IMR-90 (cell line): Measurements from ENCODE around the gene OTUD5. TPM values are rescaled to one million over a fixed set of nuclear protein-coding genes. Genes with fewer than 3 reads are reported as not detected.

ENCODE experiments used
- ATAC-seq: fragments of 200-7000 bp; cut with Tn5 transposase; 2 replicates; pipeline ENCODE4 v1.9.1; 2020; ENCODE audit warnings: low read depth, mild to moderate bottlenecking, moderate library complexity
- BruUV-seq: library from RNA; stranded (reverse); fragments of 400-500 nt; replicated peaks from 2 replicates; lab custom pipeline; 2021; lab: Mats Ljungman, UMichigan
- CTCF ChIA-PET: fragments of 300-600 bp; formaldehyde crosslinking; extraction: SDS; loops from one replicate; lab custom pipeline; 2021; ENCODE audit warnings: antibody characterized with exemption; lab: Yijun Ruan, JAX
- POLR2A ChIA-PET: fragments of 300-600 bp; sonication (Branson Sonifier 250); formaldehyde crosslinking; loops from one replicate; lab custom pipeline; 2022; ENCODE audit warnings: antibody characterized with exemption; ENCODE audit not compliant: unreplicated experiment; lab: Charles Lee
- DNase-seq: peaks from one replicate; pipeline ENCODE4 v3.0.0; 2013
- H2AFZ ChIP-seq: replicated peaks from 2 replicates; pipeline ENCODE3; 2013; ENCODE audit warnings: low read length, mild to moderate bottlenecking; ENCODE audit not compliant: poor library complexity
- H2AK5ac ChIP-seq: 2 replicates; pipeline ENCODE4 v1.6.1; 2013; ENCODE audit warnings: low read depth, low read length, inconsistent platforms
- H2AK9ac ChIP-seq: replicated peaks from 2 replicates; pipeline ENCODE3; 2013; ENCODE audit warnings: mild to moderate bottlenecking, low read depth, low read length, moderate library complexity; ENCODE audit not compliant: poor library complexity
- H2BK120ac ChIP-seq: 2 replicates; pipeline ENCODE4 v1.6.1; 2013; ENCODE audit warnings: low read depth, low read length, inconsistent platforms
- H2BK15ac ChIP-seq: 3 replicates; pipeline ENCODE4 v1.6.1; 2013; ENCODE audit warnings: low read depth, low read length, inconsistent platforms
- H2BK20ac ChIP-seq: 2 replicates; pipeline ENCODE4 v1.6.1; 2013; ENCODE audit warnings: low read depth, mild to moderate bottlenecking, inconsistent platforms, low read length, moderate library complexity
- H2BK5ac ChIP-seq: 2 replicates; pipeline ENCODE4 v1.6.1; 2013; ENCODE audit warnings: mild to moderate bottlenecking, low read depth, low read length, inconsistent platforms; ENCODE audit not compliant: poor library complexity, severe bottlenecking
- H3K14ac ChIP-seq: replicated peaks from 2 replicates; pipeline ENCODE4 v1.6.1; 2013; ENCODE audit warnings: low read depth, low read length, inconsistent platforms
- H3K18ac ChIP-seq: 2 replicates; pipeline ENCODE4 v1.6.1; 2013; ENCODE audit warnings: low read depth, low read length, control low read depth
- H3K23ac ChIP-seq: 2 replicates; pipeline ENCODE4 v1.6.1; 2013; ENCODE audit warnings: low read depth, low read length, inconsistent platforms
- H3K27ac ChIP-seq: 2 replicates; pipeline ENCODE4 v1.5.1; 2013; ENCODE audit warnings: mild to moderate bottlenecking, control low read depth, low read length; ENCODE audit not compliant: insufficient read depth
- H3K27me3 ChIP-seq: 2 replicates; pipeline ENCODE4 v1.6.1; 2013; ENCODE audit warnings: low read length; ENCODE audit not compliant: control insufficient read depth, insufficient read depth
- H3K36me3 ChIP-seq: 2 replicates; pipeline ENCODE4 v1.6.1; 2013; ENCODE audit warnings: low read length, mixed read lengths; ENCODE audit not compliant: control insufficient read depth, insufficient read depth
- H3K4ac ChIP-seq: 2 replicates; pipeline ENCODE4 v1.6.1; 2013; ENCODE audit warnings: low read depth, low read length, inconsistent platforms
- H3K4me1 ChIP-seq: 2 replicates; pipeline ENCODE4 v1.6.1; 2013; ENCODE audit warnings: low read length, mixed read lengths; ENCODE audit not compliant: control insufficient read depth, insufficient read depth
- H3K4me2 ChIP-seq: 2 replicates; pipeline ENCODE4 v1.6.1; 2013; ENCODE audit warnings: low read depth, mild to moderate bottlenecking, control low read depth, low read length, moderate library complexity
- H3K4me3 ChIP-seq: 2 replicates; pipeline ENCODE4 v1.5.1; 2013; ENCODE audit warnings: low read depth, mild to moderate bottlenecking, control low read depth, low read length, moderate library complexity; ENCODE audit not compliant: insufficient read depth
- H3K56ac ChIP-seq: 2 replicates; pipeline ENCODE4 v1.6.1; 2013; ENCODE audit warnings: low read length, inconsistent platforms; ENCODE audit not compliant: insufficient read depth; ENCODE audit errors: extremely low read depth
- H3K79me1 ChIP-seq, 2 experiments: 2 replicates each; pipeline ENCODE4 v1.6.1; 2013; ENCODE audit warnings: low read length in 2 of 2, inconsistent platforms in 1 of 2, low read depth in 1 of 2
- H3K9ac ChIP-seq: 2 replicates; pipeline ENCODE4 v1.6.1; 2013; ENCODE audit warnings: low read depth, low read length, control low read depth
- H3K9me1 ChIP-seq: 2 replicates; pipeline ENCODE4 v1.6.1; 2013; ENCODE audit warnings: low read length, inconsistent platforms; ENCODE audit not compliant: insufficient read depth
- H3K9me3 ChIP-seq: 2 replicates; pipeline ENCODE4 v1.6.1; 2013; ENCODE audit warnings: low read length; ENCODE audit not compliant: control insufficient read depth, insufficient read depth
- H4K20me1 ChIP-seq: 2 replicates; pipeline ENCODE4 v1.6.1; 2013; ENCODE audit warnings: low read length, inconsistent platforms; ENCODE audit not compliant: insufficient read depth
- H4K5ac ChIP-seq: 2 replicates; pipeline ENCODE4 v1.6.1; 2013; ENCODE audit warnings: mild to moderate bottlenecking, low read depth, low read length, control low read depth
- H4K8ac ChIP-seq, 2 experiments: 2 replicates each; pipeline ENCODE4 v1.6.1; 2013; ENCODE audit warnings: low read depth in 2 of 2, low read length in 2 of 2, control low read depth in 1 of 2, inconsistent platforms in 1 of 2
- H4K91ac ChIP-seq: 2 replicates; pipeline ENCODE4 v1.6.1; 2013; ENCODE audit warnings: low read depth, low read length, inconsistent platforms; ENCODE audit not compliant: insufficient read depth
- BHLHE40 ChIP-seq: fragments of 150-350 bp; IDR thresholded peaks from 2 replicates; pipeline ENCODE4 v1.6.1; 2016; ENCODE audit warnings: mild to moderate bottlenecking, low read depth, low read length
- CEBPB ChIP-seq: IDR thresholded peaks from 2 replicates; pipeline ENCODE4 v1.6.1; 2012; ENCODE audit warnings: low read depth, low read length, improper control_type of control experiment
- CHD1 ChIP-seq: IDR thresholded peaks from 2 replicates; pipeline ENCODE4 v1.6.1; 2012; ENCODE audit warnings: low read depth, low read length, improper control_type of control experiment
- FOS ChIP-seq: fragments of 150-350 bp; IDR thresholded peaks from 2 replicates; pipeline ENCODE4 v1.6.1; 2016; ENCODE audit warnings: low read depth, low read length
- MAFK ChIP-seq: IDR thresholded peaks from 2 replicates; pipeline ENCODE4 v1.6.1; 2012; ENCODE audit warnings: low read depth, low read length, improper control_type of control experiment
- MAZ ChIP-seq: IDR thresholded peaks from 2 replicates; pipeline ENCODE4 v1.6.1; 2012; ENCODE audit warnings: low read depth, mild to moderate bottlenecking, low read length, improper control_type of control experiment, moderate library complexity, borderline replicate concordance
- MXI1 ChIP-seq: IDR thresholded peaks from 2 replicates; pipeline ENCODE4 v1.6.1; 2012; ENCODE audit warnings: low read depth, mild to moderate bottlenecking, low read length, moderate library complexity, borderline replicate concordance
- NFE2L2 ChIP-seq: fragments of 150-350 bp; IDR thresholded peaks from 2 replicates; pipeline ENCODE4 v1.6.1; 2016; ENCODE audit warnings: low read depth, mild to moderate bottlenecking, low read length
- POLR2A ChIP-seq: IDR thresholded peaks from 2 replicates; pipeline ENCODE4 v1.6.1; 2012; ENCODE audit warnings: mild to moderate bottlenecking, low read depth, low read length
- RAD21 ChIP-seq: IDR thresholded peaks from 2 replicates; pipeline ENCODE4 v1.6.1; 2012; ENCODE audit warnings: low read length, improper control_type of control experiment
- RCOR1 ChIP-seq: IDR thresholded peaks from 2 replicates; pipeline ENCODE4 v1.6.1; 2012; ENCODE audit warnings: mild to moderate bottlenecking, low read length, improper control_type of control experiment; ENCODE audit not compliant: insufficient replicate concordance
- RFX5 ChIP-seq: IDR thresholded peaks from 2 replicates; pipeline ENCODE4 v1.8.0; 2012; ENCODE audit warnings: low read depth, mild to moderate bottlenecking, low read length, moderate library complexity
- SMC3 ChIP-seq: fragments of 150-350 bp; IDR thresholded peaks from 2 replicates; pipeline ENCODE4 v1.6.1; 2016; ENCODE audit warnings: low read depth, mild to moderate bottlenecking, antibody characterized with exemption, low read length, moderate library complexity
- WGBS, 2 experiments: methylation state at CpG; one replicate each; pipeline versions ENCODE4 v1.1.5 to v1.1.7; 2013; ENCODE audit warnings: missing lambda C conversion rate in 2 of 2; ENCODE audit not compliant: insufficient read length in 1 of 2; ENCODE audit errors: extremely low coverage in 2 of 2; 5-methylcytosine and 5-hydroxymethylcytosine counted together
- dilution Hi-C: fragments of 300-500 bp; cut with HindIII; formaldehyde crosslinking; loops from one replicate; pipeline ENCODE4 v1.14.3; 2018; ENCODE audit warnings: low sequenced_read_pairs; ENCODE audit not compliant: unreplicated experiment
- in situ Hi-C: fragments of 300-500 bp; cut with MboI; formaldehyde crosslinking; loops from 3 replicates; pipeline ENCODE4 v1.14.3; 2019; ENCODE audit warnings: low sequenced_read_pairs, inconsistent platforms, mixed read lengths
- intact Hi-C: fragments of 100-400 bp; cut with micrococcal nuclease; formaldehyde crosslinking; loops from 2 replicates; pipeline ENCODE4 v1.10.0; 2022
- polyA plus RNA-seq, 3 experiments: library from polyadenylated mRNA; depleted of rRNA; stranded (reverse); fragments of >200 nt; gene quantifications; 2 replicates each; pipeline ENCODE4 v1.2.3, GENCODE V29; 2012; ENCODE audit warnings: low replicate concordance in 1 of 3
- total RNA-seq: library from RNA; depleted of rRNA; stranded (reverse); fragments of >200 nt; gene quantifications from 2 replicates; pipeline ENCODE4 v1.2.3, GENCODE V29; 2012
- TF ChIP-seq, protein P1 (sequence below): conservative IDR thresholded peaks from 2 replicates; pipeline ENCODE4 v1.5.1; 2012; ENCODE audit warnings: mild to moderate bottlenecking, low read depth, low read length, improper control_type of control experiment
- TF ChIP-seq, protein P2 (sequence below): fragments of 150-350 bp; IDR thresholded peaks from 2 replicates; pipeline ENCODE4 v1.6.1; 2016; ENCODE audit warnings: low read depth, mild to moderate bottlenecking, low read length, moderate library complexity, borderline replicate concordance
- TF ChIP-seq, protein P3 (sequence below): fragments of 150-350 bp; IDR thresholded peaks from 2 replicates; pipeline ENCODE4 v1.6.1; 2017; ENCODE audit warnings: mild to moderate bottlenecking, antibody characterized with exemption, low read length, low read depth

Gene OTUD5
- total and polyA plus RNA-seq, 2 of the 4 experiments (the other 2 are of a cell fraction), result 30.6 to 50.4 TPM

DNA sequence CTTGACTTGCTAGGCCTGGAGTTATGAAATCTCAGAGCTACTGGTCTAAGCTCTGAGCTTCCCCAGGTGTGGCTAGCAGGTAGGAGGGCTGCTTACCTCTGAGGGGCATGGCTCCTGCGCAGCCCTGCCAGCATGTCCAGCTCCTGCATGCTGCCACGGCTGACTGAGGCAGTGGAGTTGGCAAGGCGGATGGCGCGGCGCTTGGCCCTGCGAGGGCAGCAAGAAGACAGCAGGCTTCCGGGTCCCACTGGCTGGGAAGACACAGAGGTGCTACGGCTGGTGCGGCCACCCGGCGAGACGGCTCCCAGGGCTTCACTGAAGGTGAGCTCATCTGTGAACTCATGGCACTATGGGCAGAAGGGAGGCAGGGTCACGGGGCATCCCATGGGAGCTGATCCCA lies 8.6 kb upstream of the OTUD5 start:
- dilution Hi-C loops, result no loop called here
- no peak for ATAC-seq

More for the DNA sequence above, 8.6 kb upstream of the OTUD5 start:
- no peak overlapping the region for H2AK9ac ChIP-seq
- H3K79me1 ChIP-seq, result no peaks in the 10 kb centered on the region
- H2BK15ac ChIP-seq, result no peak overlapping the region
- no peak overlapping the region for H4K8ac ChIP-seq
- intact Hi-C loops (no loop called here), in situ Hi-C loops (loop anchor here (25.0 kb wide), 1 partner anchor 96 kb away; the partner anchor contains the start of genes CCDC120 and PRAF2)
- no peaks in the 10 kb centered on the region for H3K36me3 ChIP-seq
- ChIA-PET POLR2A (no interaction called here), CTCF (no interaction called here)
- no peak overlapping the region for H4K5ac ChIP-seq
- no peak overlapping the region for H3K4me2 ChIP-seq
- no peak overlapping the region for H3K27ac ChIP-seq
- H3K18ac ChIP-seq, result no peak overlapping the region
- no peak overlapping the region for H3K23ac ChIP-seq
- DNase-seq, result no peak
- no peak overlapping the region for H3K56ac ChIP-seq
- H4K91ac ChIP-seq, result no peak overlapping the region
- no peaks in the 10 kb centered on the region for H3K9me1 ChIP-seq
- H4K20me1 ChIP-seq, result no peaks in the 10 kb centered on the region
- H3K27me3 ChIP-seq, result no peaks in the 10 kb centered on the region
- peak overlapping the region; percentile 5 for H2AFZ ChIP-seq
- no peak overlapping the region for H2AK5ac ChIP-seq
- BruUV-seq, result no TSS peak
- no peak overlapping the region for H3K14ac ChIP-seq
- 0 out of 2 replicates have a peak, but pooled peaks cover 2% of the 10 kb centered on the region for H3K9me3 ChIP-seq
- 87% methylated on average over 8 of the region's 14 CpGs; no CpG with 5 or more reads in 1 of the 2 experiments for WGBS, 2 experiments
- peaks cover 4% of the 10 kb centered on the region for H3K4me1 ChIP-seq
- H3K4me3 ChIP-seq, result no peak overlapping the region
- TF ChIP-seq, protein P1, sequence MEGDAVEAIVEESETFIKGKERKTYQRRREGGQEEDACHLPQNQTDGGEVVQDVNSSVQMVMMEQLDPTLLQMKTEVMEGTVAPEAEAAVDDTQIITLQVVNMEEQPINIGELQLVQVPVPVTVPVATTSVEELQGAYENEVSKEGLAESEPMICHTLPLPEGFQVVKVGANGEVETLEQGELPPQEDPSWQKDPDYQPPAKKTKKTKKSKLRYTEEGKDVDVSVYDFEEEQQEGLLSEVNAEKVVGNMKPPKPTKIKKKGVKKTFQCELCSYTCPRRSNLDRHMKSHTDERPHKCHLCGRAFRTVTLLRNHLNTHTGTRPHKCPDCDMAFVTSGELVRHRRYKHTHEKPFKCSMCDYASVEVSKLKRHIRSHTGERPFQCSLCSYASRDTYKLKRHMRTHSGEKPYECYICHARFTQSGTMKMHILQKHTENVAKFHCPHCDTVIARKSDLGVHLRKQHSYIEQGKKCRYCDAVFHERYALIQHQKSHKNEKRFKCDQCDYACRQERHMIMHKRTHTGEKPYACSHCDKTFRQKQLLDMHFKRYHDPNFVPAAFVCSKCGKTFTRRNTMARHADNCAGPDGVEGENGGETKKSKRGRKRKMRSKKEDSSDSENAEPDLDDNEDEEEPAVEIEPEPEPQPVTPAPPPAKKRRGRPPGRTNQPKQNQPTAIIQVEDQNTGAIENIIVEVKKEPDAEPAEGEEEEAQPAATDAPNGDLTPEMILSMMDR, result no peak
- no peak for TF ChIP-seq MAZ
- TF ChIP-seq, protein P2, sequence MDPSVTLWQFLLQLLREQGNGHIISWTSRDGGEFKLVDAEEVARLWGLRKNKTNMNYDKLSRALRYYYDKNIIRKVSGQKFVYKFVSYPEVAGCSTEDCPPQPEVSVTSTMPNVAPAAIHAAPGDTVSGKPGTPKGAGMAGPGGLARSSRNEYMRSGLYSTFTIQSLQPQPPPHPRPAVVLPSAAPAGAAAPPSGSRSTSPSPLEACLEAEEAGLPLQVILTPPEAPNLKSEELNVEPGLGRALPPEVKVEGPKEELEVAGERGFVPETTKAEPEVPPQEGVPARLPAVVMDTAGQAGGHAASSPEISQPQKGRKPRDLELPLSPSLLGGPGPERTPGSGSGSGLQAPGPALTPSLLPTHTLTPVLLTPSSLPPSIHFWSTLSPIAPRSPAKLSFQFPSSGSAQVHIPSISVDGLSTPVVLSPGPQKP, result no peak
- no peak for TF ChIP-seq CHD1
- no peak for TF ChIP-seq NFE2L2
- no peak for TF ChIP-seq MAFK
- TF ChIP-seq CEBPB, result no peak
- no peak for TF ChIP-seq BHLHE40
- no peak for TF ChIP-seq MXI1
- TF ChIP-seq RCOR1, result no peak
- TF ChIP-seq, protein P3, sequence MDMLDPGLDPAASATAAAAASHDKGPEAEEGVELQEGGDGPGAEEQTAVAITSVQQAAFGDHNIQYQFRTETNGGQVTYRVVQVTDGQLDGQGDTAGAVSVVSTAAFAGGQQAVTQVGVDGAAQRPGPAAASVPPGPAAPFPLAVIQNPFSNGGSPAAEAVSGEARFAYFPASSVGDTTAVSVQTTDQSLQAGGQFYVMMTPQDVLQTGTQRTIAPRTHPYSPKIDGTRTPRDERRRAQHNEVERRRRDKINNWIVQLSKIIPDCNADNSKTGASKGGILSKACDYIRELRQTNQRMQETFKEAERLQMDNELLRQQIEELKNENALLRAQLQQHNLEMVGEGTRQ, result no peak
- no peak for TF ChIP-seq POLR2A
- no peak for TF ChIP-seq FOS
- TF ChIP-seq RAD21, result no peak
- no peak for TF ChIP-seq RFX5
- TF ChIP-seq SMC3, result no peak
- H2BK20ac ChIP-seq, result no peak overlapping the region
- no peak overlapping the region for H3K9ac ChIP-seq
- H2BK120ac ChIP-seq, result no peak overlapping the region
- H3K4ac ChIP-seq, result no peak overlapping the region
- no peak overlapping the region for H2BK5ac ChIP-seq
